Keratinocyte (primary cell): ENCODE results near the gene GTF2I. TPM values are rescaled to one million over a fixed set of nuclear protein-coding genes. Genes with fewer than 3 reads are reported as not detected.
"Not testable (repeated sequence)": the region's sequence is repeated elsewhere in the genome, so short reads cannot be mapped to it uniquely, and the experiment has no call there.

ENCODE experiments used
- DNase-seq: peaks from one replicate; pipeline ENCODE4 v3.0.0-alpha.2; 2011; ENCODE audit warnings: low read depth, missing footprints, low spot score
- FAIRE-seq: peaks from 2 replicates; lab custom pipeline; 2011; peaks lifted over from hg19 to GRCh38; lab: Jason Lieb, UNC
- H2AFZ ChIP-seq: 2 replicates; pipeline ENCODE4 v1.6.0; 2012; ENCODE audit warnings: low read length, control low read depth, inconsistent platforms; ENCODE audit not compliant: control insufficient read depth
- H3K27ac ChIP-seq: 2 replicates; pipeline ENCODE4 v1.5.1; 2011; ENCODE audit warnings: low read length; ENCODE audit not compliant: control insufficient read depth, insufficient read depth
- H3K27me3 ChIP-seq: 3 replicates; pipeline ENCODE4 v1.6.0; 2011; ENCODE audit warnings: low read length; ENCODE audit not compliant: control insufficient read depth, insufficient read depth; ENCODE audit errors: extremely low read depth
- H3K36me3 ChIP-seq, 2 experiments: 2 replicates in 1 of 2; 3 replicates in 1 of 2; pipeline ENCODE4 v1.5.1; 2011; ENCODE audit warnings: low read length in 2 of 2, mild to moderate bottlenecking in 1 of 2; ENCODE audit not compliant: control insufficient read depth in 2 of 2, insufficient read depth in 2 of 2; ENCODE audit errors: extremely low read depth in 1 of 2
- H3K4me1 ChIP-seq: 3 replicates; pipeline ENCODE4 v1.5.1; 2011; ENCODE audit warnings: low read length; ENCODE audit not compliant: control insufficient read depth, insufficient read depth; ENCODE audit errors: extremely low read depth
- H3K4me2 ChIP-seq: 3 replicates; pipeline ENCODE4 v1.6.0; 2011; ENCODE audit warnings: low read depth, low read length; ENCODE audit not compliant: control insufficient read depth, insufficient read depth; ENCODE audit errors: extremely low read depth
- H3K4me3 ChIP-seq, 3 experiments: fragments of 200-600 bp in 1 of 3; sonication (generic) in 1 of 3; 2 replicates in 2 of 3; 3 replicates in 1 of 3; pipeline ENCODE4 v1.5.1; 2011 to 2016; ENCODE audit warnings: low read length in 3 of 3, mild to moderate bottlenecking in 3 of 3, control low read depth in 2 of 3, inconsistent platforms in 1 of 3, low read depth in 1 of 3, mixed read lengths in 1 of 3, mixed run types in 1 of 3, moderate library complexity in 1 of 3; ENCODE audit not compliant: control insufficient read depth in 2 of 3, insufficient read depth in 2 of 3; ENCODE audit errors: extremely low read depth in 1 of 3
- H3K79me2 ChIP-seq: 2 replicates; pipeline ENCODE4 v1.6.0; 2012; ENCODE audit warnings: low read length; ENCODE audit not compliant: control insufficient read depth, insufficient read depth
- H3K9ac ChIP-seq: 3 replicates; pipeline ENCODE4 v1.6.0; 2011; ENCODE audit warnings: low read length; ENCODE audit not compliant: control insufficient read depth, insufficient read depth; ENCODE audit errors: extremely low read depth
- H3K9me1 ChIP-seq: 3 replicates; pipeline ENCODE4 v1.6.0; 2011; ENCODE audit warnings: low read length; ENCODE audit not compliant: control insufficient read depth, insufficient read depth; ENCODE audit errors: extremely low read depth
- H3K9me3 ChIP-seq: 2 replicates; pipeline ENCODE4 v1.5.1; 2012; ENCODE audit warnings: low read depth, low read length; ENCODE audit not compliant: control insufficient read depth
- H4K20me1 ChIP-seq: 3 replicates; pipeline ENCODE4 v1.6.0; 2011; ENCODE audit warnings: low read length; ENCODE audit not compliant: control insufficient read depth, insufficient read depth; ENCODE audit errors: extremely low read depth
- CTCF ChIP-seq, 3 experiments: IDR thresholded peaks in 1 of 3; conservative IDR thresholded peaks in 1 of 3; optimal IDR thresholded peaks in 1 of 3; 2 replicates in 2 of 3; 3 replicates in 1 of 3; pipeline versions ENCODE3 to v1.5.1; 2011; ENCODE audit warnings: low read length in 3 of 3, mild to moderate bottlenecking in 3 of 3, moderate library complexity in 2 of 3, control low read depth in 1 of 3, inconsistent platforms in 1 of 3; ENCODE audit not compliant: insufficient read depth in 2 of 3; ENCODE audit errors: extremely low read depth in 1 of 3
- EZH2 ChIP-seq: IDR thresholded peaks from one replicate; pipeline ENCODE4 v1.6.1; 2012; ENCODE audit warnings: inconsistent platforms, mild to moderate bottlenecking, low read length, moderate library complexity
- dilution Hi-C: fragments of 300-500 bp; cut with MboI; formaldehyde crosslinking; loops from one replicate; pipeline ENCODE4 v1.7.0; 2020; ENCODE audit warnings: low sequenced_read_pairs; ENCODE audit not compliant: extremely low pct_ligation_motif_present
- polyA plus RNA-seq, 5 experiments: library from polyadenylated mRNA; depleted of rRNA in 3 of 5; stranded (reverse) in 3 of 5; stranded (forward) in 1 of 5; unstranded in 1 of 5; fragments of >200 nt; gene quantifications; 1 replicate in 1 of 5; 2 replicates in 3 of 5; 3 replicates in 1 of 5; pipeline versions ENCODE4 v1.2.1 to v1.2.3, GENCODE V29; 2011 to 2012; ENCODE audit warnings: missing spikeins in 2 of 5, low read depth in 1 of 5, low replicate concordance in 1 of 5

Gene GTF2I
- polyA plus RNA-seq, 1 donor (not counting 4 experiments of a cell fraction or from before 2014, with no cell fraction given): 56.1 TPM

GRCh38 chr7:74684921-74685320 is 27.4 kb downstream of the GTF2I start:
- peaks cover 2 to 3% of the 10 kb centered on the region in 2 experiments for H3K36me3 ChIP-seq
- H3K4me1 ChIP-seq: peaks cover 2% of the 10 kb centered on the region
- no peak for FAIRE-seq
- H3K9me1 ChIP-seq: peaks cover 4% of the 10 kb centered on the region
- no peak overlapping the region for H3K9ac ChIP-seq
- H3K79me2 ChIP-seq: peaks cover 86% of the 10 kb centered on the region
- no peak overlapping the region for H3K4me2 ChIP-seq
- dilution Hi-C loops: no loop called here
- H3K4me3 ChIP-seq: no peak overlapping the region
- TF ChIP-seq CTCF (optimal IDR thresholded peaks at IDR 0.05 in 1 of 3, IDR thresholded peaks at IDR 0.05 in 1 of 3, conservative IDR thresholded peaks at IDR 0.05 in 1 of 3; ENCODE audit: extremely low read depth in 1 of 3, insufficient read depth in 2 of 3, low read length in 3 of 3): no peak
- no peak for TF ChIP-seq EZH2
- no peaks in the 10 kb centered on the region for H3K27me3 ChIP-seq
- H3K27ac ChIP-seq: no peak overlapping the region
- H4K20me1 ChIP-seq: peaks cover 9% of the 10 kb centered on the region
- no peak for DNase-seq
- H3K9me3 ChIP-seq: no peaks in the 10 kb centered on the region
- no peak overlapping the region for H2AFZ ChIP-seq

DNA sequence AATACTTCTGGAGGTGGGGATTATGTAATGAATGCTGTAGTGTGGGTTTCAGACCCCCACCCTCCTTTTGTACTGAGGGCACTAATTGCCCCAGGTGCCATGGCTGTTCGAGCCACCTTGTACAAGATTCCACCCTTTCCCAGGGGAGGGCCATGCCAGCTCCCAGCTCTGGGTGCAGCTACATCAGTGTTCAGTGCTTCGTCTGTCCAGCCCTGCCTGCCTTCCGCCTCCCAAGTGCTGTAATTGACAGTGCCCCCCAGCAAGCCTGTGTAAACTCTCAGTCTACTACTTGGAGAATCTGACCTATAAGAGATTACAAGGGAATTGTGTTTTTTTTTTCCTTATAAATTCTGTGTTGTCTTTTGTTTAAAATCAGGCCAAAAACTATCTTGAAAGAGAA is 33.0 kb downstream of the GTF2I start:
- no peak overlapping the region for H3K9ac ChIP-seq
- H3K27me3 ChIP-seq: no peaks in the 10 kb centered on the region
- DNase-seq (no peak), FAIRE-seq (no peak)
- peaks cover 8 to 16% of the 10 kb centered on the region in 2 experiments for H3K36me3 ChIP-seq
- H3K27ac ChIP-seq: no peak overlapping the region
- H4K20me1 ChIP-seq: no peaks in the 10 kb centered on the region
- no peaks in the 10 kb centered on the region for H3K4me1 ChIP-seq
- no peaks in the 10 kb centered on the region for H3K9me3 ChIP-seq
- no peak overlapping the region for H3K4me3 ChIP-seq
- no peak for TF ChIP-seq CTCF (optimal IDR thresholded peaks at IDR 0.05 in 1 of 3, IDR thresholded peaks at IDR 0.05 in 1 of 3, conservative IDR thresholded peaks at IDR 0.05 in 1 of 3; ENCODE audit: extremely low read depth in 1 of 3, insufficient read depth in 2 of 3, low read length in 3 of 3)
- no peak for TF ChIP-seq EZH2
- dilution Hi-C loops: no loop called here
- no peak overlapping the region for H2AFZ ChIP-seq
- peaks cover 51% of the 10 kb centered on the region for H3K79me2 ChIP-seq
- no peaks in the 10 kb centered on the region for H3K9me1 ChIP-seq
- no peak overlapping the region for H3K4me2 ChIP-seq

DNA sequence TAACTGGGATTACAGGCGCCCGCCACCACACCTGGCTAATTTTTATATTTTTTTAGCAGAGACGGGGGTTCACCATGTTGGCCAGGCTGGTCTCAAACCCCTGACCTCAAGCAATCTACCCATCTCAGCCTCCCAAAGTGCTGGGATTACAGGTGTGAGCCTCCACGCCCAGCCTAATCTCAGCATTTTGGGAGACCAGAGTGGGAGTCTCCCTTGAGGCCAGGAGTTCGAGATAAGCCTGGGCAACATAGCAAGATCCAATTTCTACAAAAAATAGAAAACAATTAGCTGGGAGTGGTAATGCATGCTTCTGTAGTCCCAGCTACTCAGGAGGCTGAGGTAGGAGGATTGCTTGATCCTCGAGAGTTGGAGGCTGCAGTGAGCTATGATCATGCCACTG is 46.9 kb downstream of the GTF2I start:
- H3K4me3 ChIP-seq, H3K4me2 ChIP-seq, DNase-seq, H3K4me1 ChIP-seq, H2AFZ ChIP-seq, H3K9ac ChIP-seq, H3K27me3 ChIP-seq, FAIRE-seq, H3K79me2 ChIP-seq, H3K9me1 ChIP-seq, H3K9me3 ChIP-seq, H3K27ac ChIP-seq, H4K20me1 ChIP-seq, dilution Hi-C loops: not testable (repeated sequence)
- peaks cover 22 to 32% of the 10 kb centered on the region in 2 experiments for H3K36me3 ChIP-seq
